ENCODE measurements around the gene PCDHAC2.

PCDHAC2 gene

DNA sequence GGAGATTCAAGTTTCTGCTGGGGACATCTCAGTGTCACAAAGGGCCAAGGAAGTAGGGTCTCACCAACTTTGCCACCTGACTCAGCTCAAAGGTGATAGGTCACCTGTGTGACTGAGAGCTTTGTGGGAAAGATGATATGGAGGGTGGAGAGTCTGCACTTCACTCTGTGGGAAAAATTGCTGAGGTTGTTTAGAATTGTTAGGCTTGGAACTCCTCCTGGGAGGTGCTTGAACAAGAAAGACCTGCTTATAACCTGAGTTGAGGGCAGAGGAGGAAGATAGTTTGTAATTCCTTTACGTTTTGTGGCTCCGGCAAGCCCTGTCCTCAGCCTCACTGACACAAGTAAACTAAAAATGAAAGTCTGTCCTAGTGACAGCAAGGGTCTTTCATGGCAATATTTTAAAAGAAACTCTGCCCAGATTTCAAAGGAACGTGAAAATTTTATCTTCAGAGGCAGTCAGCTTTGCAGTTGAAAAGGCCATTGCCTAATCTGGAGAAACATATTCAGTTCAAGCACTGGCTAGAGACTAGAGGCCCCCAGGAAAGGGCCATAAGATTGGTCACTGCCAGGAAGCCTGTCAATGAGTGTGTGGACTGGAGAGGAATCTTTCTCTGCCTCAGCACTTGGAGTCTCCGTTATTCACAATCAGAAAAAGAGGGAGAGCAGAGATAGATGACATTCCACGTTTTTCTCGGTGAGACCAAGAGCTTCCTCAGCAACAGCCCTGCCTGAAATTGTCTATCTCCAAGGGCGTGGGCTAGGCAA lies 23.2 kb downstream of the PCDHAC2 start:
- no peak for DNase-seq

DNA sequence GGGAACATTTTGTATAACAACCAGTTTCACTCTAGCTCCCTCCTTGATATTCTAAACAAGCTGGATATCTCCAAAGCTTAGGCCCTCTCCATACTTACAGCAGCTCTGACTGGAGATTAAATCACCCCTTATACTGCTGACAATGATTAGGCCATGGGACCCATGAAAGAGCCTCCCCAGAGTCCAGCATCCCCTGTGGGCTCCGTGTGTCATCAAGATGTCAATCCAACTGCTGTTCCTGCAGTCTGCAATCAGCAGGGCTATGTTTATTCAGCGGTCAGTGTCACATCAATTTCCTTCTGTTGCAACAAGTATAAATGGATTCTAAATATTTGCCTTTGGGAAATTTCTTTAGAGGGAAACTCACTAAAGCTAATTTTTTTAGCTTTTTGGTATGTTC lies 26.6 kb downstream of the PCDHAC2 start:
- no peak for DNase-seq

DNA sequence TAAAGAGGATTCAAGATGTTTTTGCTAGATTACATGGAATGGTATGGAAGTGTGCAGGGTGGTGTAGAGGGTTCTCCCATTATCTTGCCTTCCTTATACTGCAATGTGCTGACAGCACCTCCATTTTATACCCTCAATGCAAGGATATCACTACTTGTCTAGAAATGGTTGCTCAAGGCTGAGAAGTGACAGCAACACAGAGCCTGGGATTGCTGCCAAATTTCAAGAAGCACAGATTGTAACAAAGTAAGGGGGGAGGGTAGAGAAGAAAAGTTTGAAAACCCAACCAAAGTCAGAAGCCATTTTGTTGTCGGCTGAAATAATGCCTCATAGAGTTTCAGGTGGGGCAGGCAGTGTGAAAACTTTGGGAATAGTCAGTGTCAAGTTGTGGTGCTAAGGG lies 29.8 kb downstream of the PCDHAC2 start:
- no peak for DNase-seq

DNA sequence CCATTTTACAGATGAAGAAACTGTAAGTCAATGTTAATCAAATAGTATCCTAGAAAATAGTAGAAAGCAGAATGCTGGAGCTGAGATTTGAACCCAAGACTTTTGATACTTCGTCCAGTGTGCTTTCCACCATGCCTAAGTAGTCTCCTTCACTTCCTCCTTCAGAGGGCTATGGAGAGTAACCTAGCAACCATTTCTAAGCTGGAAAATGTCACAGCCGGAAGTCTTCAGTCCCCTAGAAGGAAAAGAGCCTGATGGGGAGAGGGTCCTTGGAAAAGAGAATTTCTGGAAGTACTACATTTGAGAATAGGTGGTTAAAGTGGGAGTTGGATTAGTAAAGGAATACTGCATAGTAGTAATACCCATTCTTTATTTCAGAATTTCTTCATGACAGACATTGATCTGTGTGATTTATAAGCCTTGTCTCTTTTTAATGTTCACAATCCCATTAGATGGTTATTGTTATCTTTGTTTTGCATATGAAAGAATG lies 32.7 kb downstream of the PCDHAC2 start:
- no peak for DNase-seq

DNA sequence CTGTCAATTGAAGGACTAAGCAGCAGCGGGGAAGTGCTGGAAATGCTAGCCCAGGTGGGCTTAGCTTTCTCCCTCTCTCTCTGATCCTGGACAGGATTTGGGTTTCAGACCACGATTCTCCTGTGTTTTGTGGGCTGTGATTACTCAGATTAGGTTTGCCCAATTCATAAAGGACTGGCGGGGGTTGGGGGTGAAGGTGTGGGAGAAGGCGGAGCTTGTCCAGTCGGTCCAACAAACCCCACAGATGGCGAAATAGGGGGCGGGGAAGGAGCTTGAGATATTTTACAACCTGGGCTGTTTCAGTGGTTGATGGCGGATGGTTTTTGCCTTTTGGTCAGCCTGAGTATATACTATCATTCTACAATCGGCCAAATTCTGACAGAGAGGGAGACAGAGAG lies 35.2 kb downstream of the PCDHAC2 start:
- peak; percentile 70 for DNase-seq

DNA sequence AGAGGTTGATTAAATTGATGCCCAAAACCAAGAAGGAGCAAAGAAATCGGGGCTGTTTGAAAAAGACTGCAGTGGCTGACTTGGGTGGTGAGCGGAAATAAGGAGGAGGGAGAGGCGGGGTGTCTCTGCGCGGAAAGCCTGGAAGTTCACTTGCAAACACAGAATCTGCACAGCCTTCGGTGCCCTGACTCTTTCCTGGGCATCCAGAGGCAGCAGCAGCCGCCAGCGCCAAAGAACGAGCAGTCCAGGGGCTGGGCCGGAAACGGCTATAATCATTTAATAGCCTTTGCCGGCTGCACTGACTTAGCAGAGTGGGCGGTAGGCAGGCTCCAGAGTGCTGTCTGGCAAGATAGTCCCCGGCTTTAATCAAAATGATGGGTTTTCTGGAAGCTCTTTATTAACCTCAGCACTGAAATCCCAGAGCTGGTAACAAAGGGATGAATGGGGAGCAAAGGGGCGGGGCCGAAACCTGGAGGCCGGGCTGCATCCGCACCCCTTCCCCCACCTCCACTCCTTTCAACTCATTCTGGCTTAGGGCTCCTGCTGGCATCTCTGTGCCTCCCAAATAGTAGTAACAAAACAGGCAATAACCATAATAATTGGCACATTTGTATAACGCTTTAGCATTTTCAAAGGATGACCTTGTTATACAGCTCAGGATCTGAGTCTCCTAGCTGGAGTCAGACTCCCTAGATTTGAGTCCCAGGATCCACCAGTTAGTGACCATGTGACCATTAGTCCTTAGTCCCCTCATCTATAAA lies 35.7 kb downstream of the PCDHAC2 start:
- DNase-seq = peak; percentile 92

DNA sequence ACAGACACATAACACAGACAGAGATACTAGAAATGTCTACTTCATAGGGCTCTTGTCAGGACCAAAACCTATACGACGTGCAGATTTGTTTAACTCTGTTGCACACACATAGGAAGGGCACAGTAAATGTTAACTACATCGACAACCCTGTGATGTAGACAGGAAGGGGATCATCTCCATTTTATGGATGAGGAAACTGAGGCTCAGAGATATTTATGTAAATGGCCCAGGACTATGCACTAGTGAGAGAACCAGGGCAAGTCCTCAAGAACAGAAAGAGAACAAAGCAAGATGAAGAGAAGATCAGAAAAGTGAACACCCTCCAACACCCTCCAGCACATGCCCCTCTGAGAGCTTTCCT lies 36.3 kb downstream of the PCDHAC2 start:
- no peak for DNase-seq

DNA sequence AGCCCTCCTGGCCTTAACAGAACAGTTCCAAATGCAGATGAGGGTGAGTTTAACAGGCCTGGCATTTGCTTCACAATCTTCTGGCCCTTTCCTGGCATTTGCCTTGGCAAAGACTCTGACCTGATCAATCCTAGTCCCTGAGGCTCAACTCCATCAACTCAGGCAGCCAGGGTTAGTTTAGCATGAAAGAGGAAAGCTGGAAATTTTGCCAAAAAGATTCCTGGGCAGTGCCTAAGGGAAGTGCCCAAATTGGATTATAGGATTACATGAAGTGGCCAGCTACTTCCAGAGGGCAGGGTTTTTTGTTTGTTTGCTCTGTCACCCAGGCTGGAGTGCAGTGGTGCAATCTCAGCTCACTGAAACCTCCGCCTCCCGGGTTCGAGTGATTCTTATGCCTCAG lies 36.8 kb downstream of the PCDHAC2 start:
- DNase-seq = peak; percentile 71

DNA sequence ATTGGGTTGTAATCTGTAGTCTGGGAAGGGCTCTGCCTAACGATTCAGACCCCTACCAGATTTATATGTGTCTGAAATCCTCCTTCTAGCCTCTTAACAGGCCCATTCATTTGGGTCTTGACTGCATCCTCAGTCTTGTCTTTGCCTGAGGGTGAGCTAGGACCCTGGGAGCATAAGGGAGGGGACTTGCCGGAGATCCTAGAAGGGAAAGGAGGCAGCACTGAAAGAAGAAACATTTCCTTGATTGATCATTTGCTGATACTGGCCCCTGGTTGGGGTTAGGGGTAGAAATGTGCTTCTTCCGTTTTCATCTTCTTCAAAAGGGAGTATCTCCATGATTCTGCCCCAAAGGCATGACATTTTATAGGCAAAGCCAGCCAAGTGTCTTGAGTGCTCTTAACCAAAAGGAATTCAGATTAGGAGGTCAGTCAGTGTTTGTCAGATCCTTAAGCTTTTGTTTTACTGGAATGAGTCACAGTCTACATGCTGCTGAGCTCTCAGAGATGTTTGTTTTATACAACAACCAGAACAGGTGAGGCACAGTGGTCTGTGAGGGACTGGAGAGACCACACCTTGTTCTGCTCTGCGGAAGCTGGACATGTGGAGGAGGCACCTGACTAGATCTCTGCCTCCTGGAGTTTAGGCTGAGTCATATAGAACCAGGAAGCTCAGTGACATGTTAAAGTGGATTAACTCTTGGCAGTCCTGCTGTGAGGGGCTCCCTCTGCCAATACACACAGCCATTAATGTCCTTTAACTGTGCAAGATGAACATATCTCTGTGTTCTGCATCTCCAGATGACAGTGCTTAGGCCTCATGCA lies 37.7 kb downstream of the PCDHAC2 start:
- DNase-seq = peak; percentile 89

DNA sequence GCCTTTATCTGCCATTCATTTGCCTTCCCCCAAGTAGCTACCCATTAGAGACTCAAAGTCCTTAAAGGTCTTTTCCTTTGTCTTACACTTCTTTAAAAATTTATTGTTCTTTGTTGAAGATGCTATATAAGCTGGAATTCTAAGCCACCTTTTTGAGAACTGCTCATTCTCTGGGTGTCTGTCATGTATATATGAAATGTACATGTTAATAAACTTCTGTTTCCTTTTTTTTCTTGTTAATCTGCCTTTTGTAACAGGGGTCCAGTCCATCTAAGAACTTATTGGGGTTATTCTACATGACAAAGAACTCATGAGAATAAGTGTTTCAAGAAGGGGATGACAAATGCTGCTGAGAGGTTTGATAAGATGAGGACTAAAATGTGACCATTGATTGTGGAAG lies 41.5 kb downstream of the PCDHAC2 start:
- no peak for DNase-seq

DNA sequence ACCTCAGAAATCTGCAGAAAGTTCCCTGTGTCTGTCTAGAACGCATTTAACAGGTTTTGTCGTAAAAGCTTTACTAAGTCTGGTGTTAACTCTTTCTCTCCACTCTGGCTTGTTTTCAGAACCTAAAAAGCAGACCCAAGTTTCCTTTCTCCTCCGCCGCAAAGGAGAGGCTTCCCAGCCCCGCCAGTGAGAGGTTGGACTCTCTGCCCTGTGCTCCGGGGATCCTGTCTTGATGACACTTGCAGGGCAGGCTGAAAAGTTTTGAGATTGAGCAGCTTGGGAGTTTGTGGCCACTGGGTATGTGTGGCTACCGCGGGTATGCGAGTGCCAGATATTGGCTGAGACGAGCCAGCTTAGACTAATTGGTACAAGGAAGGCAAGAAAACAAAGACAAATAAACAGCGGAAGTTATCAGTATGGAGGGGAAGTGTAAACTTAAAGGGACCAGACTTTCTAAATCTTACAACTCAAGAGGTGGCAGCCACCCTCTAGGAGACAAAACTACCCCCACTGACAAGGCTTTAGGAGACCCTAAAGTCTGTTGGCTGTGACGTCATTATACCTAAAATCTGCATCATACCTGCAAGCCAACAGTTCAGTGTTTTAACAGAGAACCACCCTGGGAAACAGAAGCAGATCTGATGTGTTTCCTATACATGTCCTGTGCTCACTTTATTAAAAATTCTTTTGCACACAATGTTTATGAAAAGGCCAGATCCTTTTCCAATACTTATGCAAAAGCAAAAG lies 43.9 kb downstream of the PCDHAC2 start:
- DNase-seq = no peak

DNA sequence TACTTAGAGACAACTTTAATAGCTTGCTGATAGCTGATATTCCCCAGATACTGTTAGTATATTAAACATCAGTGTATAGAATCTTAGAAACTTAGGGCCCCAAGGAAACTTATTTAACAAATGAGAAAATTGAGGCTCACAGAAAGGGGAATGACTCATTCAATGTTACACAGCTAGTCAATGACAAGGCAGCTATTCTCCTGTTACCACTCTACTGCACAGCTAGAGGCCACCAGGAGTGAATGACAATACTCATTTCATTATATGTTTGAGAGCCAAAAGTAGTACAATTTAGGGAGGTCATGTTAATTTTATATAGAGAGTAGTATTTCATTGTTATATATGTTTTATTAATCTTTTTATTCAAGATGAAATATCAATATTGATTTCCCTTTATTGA lies 51.7 kb downstream of the PCDHAC2 start:
- no peak for DNase-seq

All from NCI-H82 (cell line).